T-helper 1 cell treated with Interleukin-12 subunit alpha and Interleukin-12 subunit beta and Interleukin-4 antibody, amounts not matched to agents 30 ng/mL and 1 ng/mL, for 36 hours (primary cell): Measurements from ENCODE around the gene SKOR2. TPM values are rescaled to one million over a fixed set of nuclear protein-coding genes. Genes with fewer than 3 reads are reported as not detected.

Experiments
- total RNA-seq: library from RNA; stranded (reverse); gene quantifications from 2 replicates; pipeline ENCODE4 v1.2.3, GENCODE V29; 2022

The SKOR2 gene
- total RNA-seq, 1 donor from 2014 or later: not detected

Other genes starting within 250 kb of the SKOR2 start
- gene ELOA2, start 216.0 kb downstream of the SKOR2 start, total RNA-seq: not detected in 2 replicates
- gene HDHD2, start 101.2 kb downstream of the SKOR2 start, total RNA-seq: 42.8 and 45.6 TPM in 2 replicates
- 12.6 and 13.2 TPM in 2 replicates for gene IER3IP1, start 75.3 kb downstream of the SKOR2 start, total RNA-seq